GM18498 (cell line): ENCODE results near the gene PLCH2.

Experiments
- ATAC-seq: cut with Tn5 transposase; IDR thresholded peaks from one replicate; pipeline ENCODE4 v1.9.1; 2021; ENCODE audit warnings: mild to moderate bottlenecking, moderate library complexity; ENCODE audit not compliant: unreplicated experiment

PLCH2 gene

DNA sequence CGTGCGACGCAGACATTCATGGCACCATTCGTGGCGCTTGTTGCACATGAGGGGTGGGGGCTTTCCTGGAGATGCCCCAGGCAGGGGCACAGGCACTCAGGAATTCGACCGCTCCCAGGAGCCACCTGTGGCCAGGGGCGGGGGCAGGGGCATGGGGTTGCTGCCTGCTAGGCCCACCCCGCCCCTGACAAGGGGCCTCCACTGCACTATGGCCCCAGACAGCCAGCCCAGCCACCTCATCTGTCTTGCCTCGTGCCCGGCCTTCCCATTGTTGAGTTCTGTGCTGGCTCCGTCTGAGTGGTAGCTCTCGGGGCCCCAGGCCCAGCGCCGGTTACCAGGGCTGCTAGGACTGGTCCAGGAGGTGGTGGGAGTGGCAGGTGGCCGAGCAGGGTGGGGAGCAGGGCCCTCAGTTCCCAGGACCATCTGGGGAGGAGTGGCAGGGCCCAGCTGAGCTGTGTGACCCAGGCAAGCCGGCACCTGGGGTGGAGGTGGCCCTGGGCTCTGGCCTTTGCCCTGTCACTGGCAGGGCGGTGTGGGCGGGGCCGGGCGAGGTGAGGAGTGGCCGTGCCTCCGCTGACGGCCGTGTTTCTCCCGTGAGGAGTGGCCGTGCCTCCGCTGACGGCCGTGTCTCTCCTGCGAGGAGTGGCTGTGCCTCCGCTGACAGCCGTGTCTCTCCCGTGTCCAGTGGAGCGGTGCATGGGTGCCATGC lies 1.9 kb downstream of the PLCH2 start:
- no peak for ATAC-seq

DNA sequence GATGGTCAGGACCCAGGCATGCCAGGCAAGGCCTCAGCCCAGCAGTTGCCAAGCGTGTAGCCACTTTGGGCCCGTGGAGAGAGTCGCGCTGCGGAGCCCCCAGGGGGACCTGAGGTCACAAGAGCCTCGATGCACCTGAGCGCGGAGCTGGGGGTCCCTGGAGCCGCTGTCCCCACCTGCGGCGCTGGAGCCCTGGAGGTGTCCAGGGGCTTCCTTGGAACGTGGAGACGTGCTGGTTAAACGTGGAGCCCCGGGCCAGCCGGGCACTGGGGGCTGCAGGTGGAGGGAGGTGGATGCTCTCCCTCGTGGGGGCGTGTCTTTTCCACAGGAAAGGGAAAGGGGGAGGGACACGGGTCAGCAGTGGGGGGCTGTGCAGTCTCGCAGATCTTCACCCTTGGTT lies 3.1 kb downstream of the PLCH2 start:
- ATAC-seq = no peak

DNA sequence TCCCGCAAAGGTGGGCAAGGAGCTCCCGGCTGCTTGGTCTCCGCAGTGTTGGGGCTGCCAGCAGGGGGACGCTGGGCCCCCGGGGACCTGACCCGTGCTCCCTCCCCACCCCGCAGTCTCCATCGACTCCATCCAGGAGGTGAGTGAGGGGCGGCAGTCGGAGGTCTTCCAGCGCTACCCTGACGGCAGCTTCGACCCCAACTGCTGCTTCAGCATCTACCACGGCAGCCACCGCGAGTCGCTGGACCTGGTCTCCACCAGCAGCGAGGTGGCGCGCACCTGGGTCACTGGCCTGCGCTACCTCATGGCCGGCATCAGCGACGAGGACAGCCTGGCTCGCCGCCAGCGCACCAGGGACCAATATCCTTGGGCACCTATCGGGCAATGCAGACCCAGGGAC lies 3.5 kb downstream of the PLCH2 start:
- no peak for ATAC-seq

DNA sequence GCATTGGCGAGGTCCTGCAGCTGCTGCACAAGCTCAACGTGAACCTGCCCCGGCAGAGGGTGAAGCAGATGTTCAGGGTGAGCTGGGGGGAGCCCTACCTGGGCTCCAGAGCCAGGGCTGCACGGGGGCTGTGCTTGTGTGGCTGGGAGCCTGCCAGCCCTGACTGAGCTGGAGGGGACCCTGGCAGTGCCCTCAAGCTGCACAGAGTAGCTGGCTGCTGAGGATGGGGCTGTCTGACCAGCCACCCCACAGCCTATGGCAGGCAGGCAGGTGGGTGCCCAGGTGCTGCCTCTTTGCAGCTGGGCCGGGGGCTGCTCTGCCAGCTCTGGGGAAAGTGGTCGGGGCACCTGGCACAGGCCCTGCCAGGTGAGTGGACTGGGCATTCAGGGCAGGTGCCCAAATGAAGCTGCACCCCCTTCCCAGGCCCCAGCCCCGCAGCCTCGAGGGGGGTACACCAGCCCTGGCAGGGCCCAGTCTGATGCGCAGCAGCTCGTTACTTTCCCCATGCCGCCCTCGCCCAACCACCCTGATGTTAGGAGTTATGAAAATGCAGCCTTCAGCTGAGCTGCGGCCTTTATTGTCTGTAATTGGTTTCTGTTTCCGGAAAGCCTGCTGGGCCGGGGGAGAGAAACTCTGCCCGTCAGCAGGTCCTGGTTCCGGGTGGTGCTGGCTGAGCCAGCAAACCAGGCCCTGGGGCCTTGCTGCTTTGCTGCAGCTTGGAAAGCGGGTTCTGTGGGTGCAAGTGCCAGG lies 4.3 kb downstream of the PLCH2 start:
- no peak for ATAC-seq

DNA sequence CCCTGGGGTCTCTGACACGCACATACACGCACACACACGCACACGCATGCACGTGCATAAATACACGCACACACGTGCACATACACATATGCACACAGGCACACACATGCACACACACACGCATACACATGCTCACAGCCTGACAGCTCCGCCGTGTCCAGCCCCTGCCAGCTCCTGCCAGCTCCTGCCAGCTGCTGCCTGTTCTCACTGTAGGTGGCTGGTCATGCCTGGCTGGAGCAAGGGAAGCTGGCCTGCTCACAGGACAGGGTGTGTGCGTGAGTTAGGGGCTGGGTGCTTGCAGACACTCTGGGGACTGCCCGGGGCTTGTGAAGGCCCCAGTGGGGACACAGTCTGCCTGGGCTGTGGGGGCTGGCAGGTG lies 4.9 kb downstream of the PLCH2 start:
- ATAC-seq = no peak

DNA sequence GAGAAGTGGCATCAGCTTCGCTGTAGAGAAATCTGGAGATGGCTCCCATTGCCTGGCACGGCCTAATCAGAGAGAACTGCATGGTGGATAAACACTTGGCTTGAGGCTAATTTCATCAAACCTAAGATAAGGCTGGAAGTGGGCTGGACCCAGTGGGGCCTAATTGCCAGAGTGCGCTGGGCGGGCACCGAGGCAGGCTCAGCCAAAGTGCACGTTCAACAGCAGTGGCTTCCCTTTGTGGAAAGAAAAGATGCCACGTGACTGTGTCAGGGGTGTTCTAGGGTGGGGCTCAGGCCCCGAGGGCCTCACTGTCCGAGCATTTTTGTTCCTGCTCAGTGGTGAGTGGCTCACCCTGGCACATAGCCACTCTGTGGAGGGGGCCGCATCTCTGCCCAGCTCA lies 5.8 kb downstream of the PLCH2 start:
- ATAC-seq = no peak

DNA sequence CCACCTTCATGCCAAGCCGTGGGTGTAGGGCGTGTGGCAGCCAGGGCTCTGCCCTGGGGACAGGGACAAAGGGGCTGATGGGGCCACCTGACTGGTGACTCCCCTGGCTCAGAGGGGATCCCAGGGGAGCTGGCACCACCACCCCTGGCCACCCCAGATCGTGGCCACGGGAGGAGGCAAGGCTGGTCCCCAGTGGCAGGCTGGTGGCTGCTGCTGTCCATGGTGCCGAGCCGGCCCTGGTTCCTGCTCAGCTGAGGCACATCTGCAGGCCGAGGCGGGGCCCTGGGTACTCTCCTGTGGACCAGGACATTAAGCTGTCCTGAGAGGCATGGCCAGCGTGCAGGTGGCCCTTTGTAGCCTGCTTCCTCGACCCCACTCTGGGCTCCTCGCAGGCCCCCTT lies 6.5 kb downstream of the PLCH2 start:
- no peak for ATAC-seq

DNA sequence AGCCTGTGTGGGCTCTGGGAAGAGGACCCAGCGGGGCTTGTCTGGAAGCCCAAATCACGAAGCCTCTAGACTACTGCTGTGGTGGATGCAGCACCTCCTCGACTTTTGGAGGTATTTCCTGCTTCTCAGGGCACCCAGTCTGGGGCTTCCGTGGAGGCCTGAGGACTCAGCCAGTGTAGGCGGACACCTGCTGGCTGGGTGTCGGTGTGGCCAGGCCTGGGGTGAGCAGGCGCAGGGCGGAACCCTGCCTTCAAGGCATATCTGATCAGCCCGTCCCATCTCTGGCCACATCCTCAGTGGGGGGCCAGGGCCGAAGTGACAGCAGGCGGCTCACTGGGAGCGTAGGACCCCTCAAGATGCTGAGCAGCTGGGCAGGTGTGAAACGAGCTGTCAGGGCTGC lies 6.9 kb downstream of the PLCH2 start:
- no peak for ATAC-seq

DNA sequence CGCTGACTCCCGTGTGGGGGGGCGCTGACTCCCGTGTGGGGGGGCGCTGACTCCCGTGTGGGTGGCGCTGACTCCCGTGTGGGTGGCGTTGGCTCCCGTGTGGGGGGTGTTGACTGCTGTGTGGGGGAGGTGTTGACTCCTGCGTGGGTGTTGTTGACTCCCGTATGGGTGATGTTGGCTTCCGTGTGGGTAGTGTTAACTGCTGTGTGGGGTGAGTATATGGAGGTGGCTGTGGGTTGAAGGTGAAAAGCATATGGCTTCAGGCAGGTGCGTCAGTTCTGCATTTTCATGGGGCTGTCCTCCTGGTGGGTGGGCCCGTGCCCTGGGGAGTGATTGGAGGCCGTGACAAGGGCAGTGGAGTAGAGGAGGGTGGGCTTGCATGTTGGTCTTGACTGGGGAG lies 7.9 kb downstream of the PLCH2 start:
- no peak for ATAC-seq

DNA sequence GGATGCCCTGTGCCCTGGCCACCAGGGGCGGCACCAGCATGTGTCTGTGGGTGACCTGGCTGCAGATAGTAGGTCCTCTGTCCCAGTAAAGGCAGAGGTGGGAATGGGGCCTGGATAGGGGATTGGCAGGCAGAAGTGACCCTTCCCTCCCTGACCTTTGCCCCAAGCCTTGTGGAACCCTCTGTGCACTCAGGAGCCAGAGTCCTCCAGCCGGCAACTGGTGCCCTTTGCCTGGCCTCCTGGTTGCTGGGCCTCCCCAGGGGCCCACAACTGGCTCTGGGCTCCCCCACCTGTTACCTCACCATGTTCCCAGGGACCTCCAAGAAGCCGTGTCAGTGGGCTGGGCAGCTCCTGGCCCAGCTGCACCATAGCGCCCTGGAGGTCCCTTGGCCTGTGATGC lies 10.0 kb downstream of the PLCH2 start:
- no peak for ATAC-seq

DNA sequence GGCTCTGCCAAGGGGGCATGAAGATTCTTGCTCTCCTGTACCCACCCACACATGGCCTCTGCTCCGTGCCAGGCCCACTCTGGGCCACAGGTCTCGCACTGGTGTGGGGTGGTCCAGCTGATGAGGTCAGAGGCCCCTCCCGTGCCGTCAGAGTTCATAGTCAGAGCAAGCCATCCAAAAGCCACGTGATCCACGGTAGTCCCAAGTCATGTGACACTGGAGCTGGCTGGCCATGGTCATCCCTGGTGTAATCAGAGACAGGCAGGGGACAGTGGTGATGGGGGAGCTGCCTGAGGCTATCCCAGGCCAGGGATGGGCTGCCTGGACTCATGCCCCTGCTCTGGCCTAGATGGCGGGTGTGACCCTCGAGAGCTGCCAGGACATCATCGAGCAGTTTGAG lies 10.5 kb downstream of the PLCH2 start:
- ATAC-seq = no peak

DNA sequence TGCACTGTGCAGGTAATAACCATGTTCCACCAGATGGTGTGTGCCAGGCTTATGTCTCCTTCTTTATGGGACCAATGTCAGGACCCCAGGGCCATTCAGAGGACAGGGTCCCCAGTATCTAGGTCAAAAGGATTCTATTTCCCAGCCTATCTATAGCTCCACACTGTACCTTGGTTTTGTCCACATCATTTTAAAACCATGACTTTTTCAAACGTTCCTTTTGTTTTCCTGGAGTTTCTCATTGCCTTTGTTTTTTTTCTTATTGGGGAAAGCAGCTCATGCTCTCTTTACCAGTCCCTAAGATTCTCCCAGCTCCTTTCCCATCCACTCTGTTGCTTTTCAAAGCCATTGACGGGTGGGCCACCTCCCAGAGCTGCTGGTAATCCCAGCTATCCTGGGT lies 12.6 kb downstream of the PLCH2 start:
- ATAC-seq = no peak

DNA sequence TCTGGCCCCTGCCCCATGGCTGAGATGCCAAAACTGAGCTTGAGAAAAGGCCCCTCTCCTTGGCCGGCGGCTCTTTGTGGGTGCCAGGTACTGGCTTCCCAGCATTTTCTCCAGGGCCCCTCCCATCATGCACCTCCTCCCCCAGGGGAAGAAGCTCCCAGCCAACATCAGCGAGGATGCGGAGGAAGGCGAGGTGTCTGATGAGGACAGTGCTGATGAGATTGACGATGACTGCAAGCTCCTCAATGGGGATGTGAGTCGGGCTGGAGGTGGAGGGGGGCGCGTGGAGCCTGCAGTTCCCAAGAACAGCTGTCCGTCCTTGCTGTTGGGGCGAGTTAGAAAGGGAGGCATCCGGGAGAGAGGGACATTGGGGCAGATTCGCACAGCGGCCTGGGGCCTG lies 13.5 kb downstream of the PLCH2 start:
- ATAC-seq = no peak

DNA sequence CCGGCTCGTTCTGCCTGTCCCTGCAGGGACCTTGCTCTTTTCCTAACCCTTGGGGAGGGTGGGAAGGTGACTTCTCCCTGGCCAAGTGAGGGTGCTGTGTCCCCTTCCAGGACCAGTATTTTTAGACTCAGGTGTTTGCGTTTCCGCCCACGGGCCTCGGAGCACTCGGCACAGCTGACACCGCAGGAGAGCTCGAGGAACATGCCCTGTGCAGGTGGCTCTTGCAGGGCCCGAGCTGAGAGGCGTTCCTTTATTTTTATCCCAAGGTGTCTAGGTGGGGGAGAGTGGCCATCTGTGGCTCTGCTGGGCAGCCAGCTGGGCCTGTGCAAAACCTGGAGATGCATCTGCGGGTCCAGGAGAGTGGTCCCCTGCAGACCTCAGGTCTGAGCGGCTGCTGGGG lies 16.0 kb downstream of the PLCH2 start:
- no peak for ATAC-seq

DNA sequence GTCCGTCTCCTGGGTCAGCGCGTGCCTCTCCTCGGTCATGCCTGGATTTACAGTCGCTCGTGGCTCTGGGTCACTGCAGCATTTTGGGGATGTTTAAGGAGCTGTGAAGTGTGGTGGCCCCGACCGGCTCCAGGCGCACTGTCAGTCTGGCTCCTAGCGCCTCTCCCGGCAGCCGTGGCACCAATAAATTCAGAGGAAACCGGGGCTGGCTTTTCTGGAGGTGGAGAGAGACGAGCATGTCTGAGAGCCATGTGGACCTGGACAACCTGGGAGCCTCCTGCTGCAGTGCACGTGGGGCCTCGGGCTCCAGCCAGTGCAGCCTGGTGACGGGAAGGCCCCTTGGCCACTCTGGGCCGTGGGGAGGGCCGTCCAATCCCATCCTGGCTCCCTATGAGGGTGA lies 17.1 kb downstream of the PLCH2 start:
- no peak for ATAC-seq

DNA sequence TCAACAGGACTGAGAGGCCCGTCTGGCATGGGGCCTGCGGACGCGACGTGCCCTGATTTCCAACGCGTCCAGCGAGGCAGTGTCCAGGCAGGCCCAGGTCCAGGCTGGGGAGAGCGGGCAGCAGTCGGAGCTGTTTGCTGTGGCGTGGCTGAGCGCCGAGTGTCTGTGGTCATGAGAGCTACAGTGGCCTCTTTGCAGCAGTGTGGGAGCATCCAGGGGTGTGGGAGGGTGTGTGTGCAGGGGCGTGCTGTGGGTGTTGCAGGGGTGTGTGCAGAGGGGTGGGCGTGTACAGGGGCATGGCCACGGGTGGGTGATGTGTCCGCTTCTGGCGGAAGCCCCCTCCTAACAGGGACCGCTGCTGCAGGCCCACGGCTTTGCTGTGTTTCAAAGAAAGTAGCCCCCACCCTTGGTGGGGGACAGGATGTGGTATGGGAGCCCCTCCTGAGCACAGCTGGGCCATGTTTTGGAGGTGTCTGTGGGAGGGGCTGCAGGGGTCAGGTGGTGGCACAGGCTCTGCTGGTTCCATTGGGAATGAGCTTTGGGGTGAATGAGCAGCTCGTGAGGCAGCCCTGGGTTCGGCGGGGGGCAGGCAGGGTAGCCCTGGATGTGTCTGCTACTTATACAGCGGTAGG lies 17.7 kb downstream of the PLCH2 start:
- ATAC-seq = no peak

DNA sequence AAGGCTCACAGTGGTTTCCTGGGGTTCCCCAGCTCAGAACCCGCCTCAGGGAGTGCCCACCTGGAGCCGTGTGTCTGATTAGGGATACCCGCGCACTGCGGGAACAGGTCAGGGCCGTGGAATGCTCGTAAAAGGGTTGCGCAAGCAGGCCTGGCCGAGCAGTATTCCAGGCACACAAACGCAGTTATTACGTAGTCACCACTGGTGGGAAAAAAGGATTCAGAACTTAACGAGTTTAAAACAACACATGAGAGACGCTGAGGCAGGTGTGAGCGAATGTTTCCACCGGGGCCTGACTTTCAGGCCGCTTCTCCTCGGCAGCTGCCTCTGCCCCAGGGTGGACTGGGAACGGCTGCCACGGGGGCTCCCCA lies 18.2 kb downstream of the PLCH2 start:
- no peak for ATAC-seq

DNA sequence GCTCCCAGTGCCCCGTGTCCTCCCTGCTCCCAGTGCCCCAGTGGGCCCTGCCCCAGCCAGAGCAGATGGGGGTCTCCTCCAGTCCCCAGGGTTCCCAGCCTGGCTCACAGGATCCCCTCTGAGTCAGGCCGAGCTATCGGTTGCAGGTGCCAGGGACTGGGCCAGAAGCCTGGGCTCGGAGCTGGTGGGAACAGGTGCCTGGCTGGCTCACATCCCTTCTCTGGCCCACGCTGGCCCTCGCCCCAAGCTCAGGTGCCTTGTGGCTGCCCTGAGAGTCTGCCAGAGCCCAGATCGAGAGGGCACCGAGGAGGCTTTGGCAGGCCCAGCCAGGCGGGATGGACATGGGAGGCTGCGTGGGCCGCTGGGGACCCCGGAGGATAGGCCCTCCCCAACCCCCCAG lies 18.9 kb downstream of the PLCH2 start:
- no peak for ATAC-seq

DNA sequence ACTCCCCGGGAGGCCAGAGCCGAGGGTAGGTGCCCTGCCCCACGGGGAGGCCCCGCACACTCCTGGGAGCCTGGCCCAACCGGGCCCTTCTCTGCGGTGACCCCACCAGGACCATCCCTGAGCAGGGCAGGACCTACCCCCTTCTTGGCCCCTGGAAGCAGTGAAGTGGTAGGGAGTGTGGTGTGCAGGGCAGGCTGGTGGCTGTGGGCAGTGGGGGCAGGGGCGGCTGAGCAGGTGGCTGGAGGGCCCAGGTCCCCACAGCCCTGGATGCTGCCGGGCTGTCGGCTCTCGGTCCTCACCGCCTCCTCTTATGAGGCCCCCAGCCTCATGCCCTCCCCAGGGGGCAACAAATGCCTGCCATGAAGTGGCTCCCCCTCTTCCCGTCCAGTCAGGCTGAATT lies 19.5 kb downstream of the PLCH2 start:
- ATAC-seq = no peak

DNA sequence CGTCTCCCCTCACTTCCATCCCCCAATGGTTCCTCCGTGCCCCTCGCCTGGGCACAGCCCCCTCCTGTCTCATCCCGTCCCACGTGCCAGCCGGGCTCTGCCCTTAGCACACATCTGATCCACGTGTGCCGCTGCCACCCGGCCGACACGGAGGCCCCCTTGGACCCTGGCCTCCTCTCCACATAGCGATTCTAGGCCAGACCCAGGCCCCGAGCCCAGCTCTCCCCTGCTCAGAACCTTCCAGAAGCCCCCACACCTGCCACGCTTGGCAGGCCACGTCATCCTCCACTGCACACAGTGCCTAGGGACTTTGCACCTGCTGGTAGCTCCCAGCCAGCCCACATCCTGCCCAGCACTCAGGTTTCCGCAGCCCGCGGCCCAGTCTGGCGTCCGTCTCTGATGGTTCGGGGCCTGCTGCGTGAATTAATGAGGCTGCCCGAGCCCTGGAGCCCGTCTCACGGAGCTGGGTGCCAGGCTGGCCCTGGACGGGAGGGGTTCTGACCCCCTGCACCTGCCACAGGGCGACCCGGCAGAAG lies 20.1 kb downstream of the PLCH2 start:
- ATAC-seq = no peak

DNA sequence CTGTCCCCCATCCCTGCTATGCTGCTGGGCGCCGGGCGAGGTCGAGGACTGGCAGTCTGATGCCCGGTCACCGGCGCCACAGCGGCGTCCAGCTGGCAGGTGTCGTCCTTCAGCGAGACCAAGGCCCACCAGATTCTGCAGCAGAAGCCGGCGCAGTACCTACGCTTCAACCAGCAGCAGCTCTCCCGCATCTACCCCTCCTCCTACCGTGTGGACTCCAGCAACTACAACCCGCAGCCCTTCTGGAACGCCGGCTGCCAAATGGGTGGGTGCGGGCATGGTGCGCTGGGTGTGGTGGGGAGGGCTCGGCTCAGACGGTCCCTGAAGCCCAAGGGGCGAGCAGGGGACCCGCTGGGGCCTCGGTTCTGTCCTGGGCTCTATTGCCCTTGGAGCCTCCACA lies 20.7 kb downstream of the PLCH2 start:
- ATAC-seq = no peak

DNA sequence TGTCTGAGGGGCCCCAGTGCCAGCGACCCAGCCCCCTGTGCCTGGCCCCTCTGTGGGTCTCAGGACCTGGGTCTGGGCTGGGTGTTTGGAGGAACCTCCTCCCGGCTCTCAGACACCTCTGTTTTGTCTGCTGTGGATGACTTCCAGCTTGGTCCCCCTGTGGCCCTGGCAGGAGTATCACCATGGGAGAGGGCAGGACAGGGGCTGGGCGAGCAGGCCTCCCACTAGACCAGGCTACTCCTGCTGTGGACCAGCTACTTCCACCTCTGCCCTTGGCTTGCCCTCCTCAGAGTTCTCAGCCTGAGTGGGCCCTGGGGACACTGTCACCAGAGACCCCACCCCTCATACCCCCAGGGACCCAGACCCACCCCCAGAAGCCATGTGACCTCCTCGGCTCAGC lies 21.8 kb downstream of the PLCH2 start:
- ATAC-seq = no peak
